Heart left ventricle (tissue), 16 donors: ENCODE measurements around the gene APEH. TPM values are rescaled to one million over a fixed set of nuclear protein-coding genes. Genes with fewer than 3 reads are reported as not detected.

Experiments used
- ATAC-seq, 4 donors: fragments of 200-7000 bp; cut with Tn5 transposase; one replicate each; pipeline ENCODE4 v1.9.1; 2020 to 2022; ENCODE audit warnings: moderate library complexity in 4 of 4, mild to moderate bottlenecking in 3 of 4, moderate number of reproducible peaks in 1 of 4
- DNase-seq, 5 donors: peaks; one replicate each; pipeline ENCODE4 v3.0.0-alpha.2; 2020
- H3K27ac ChIP-seq, 12 donors: fragments of 200-600 bp; sonication (generic) in 4 of 12; one replicate each; pipeline versions ENCODE4 v1.5.0 to v1.8.0; 2016 to 2022; ENCODE audit warnings: mild to moderate bottlenecking in 2 of 12
- H3K27me3 ChIP-seq, 9 donors: fragments of 200-600 bp; sonication (generic) in 2 of 9; one replicate each; pipeline versions ENCODE4 v1.5.1 to v1.8.0; 2016 to 2022; ENCODE audit warnings: mild to moderate bottlenecking in 3 of 9
- H3K36me3 ChIP-seq, 9 donors: fragments of 200-600 bp; sonication (generic) in 2 of 9; one replicate each; pipeline versions ENCODE4 v1.5.0 to v1.8.0; 2018 to 2022; ENCODE audit warnings: mild to moderate bottlenecking in 2 of 9
- H3K4me1 ChIP-seq, 12 donors: fragments of 200-600 bp; sonication (generic) in 4 of 12; one replicate each; pipeline versions ENCODE4 v1.5.0 to v1.8.0; 2016 to 2022; ENCODE audit warnings: mild to moderate bottlenecking in 3 of 12
- H3K4me3 ChIP-seq, 12 donors: fragments of 200-600 bp; sonication (generic) in 4 of 12; one replicate each; pipeline versions ENCODE4 v1.5.0 to v1.8.0; 2017 to 2022; ENCODE audit warnings: mild to moderate bottlenecking in 9 of 12, moderate library complexity in 4 of 12
- H3K9me3 ChIP-seq, 12 donors: fragments of 200-600 bp; sonication (generic) in 4 of 12; one replicate each; pipeline versions ENCODE4 v1.5.0 to v1.8.0; 2016 to 2022; ENCODE audit warnings: mild to moderate bottlenecking in 1 of 12
- POLR2A ChIP-seq, 2 donors: fragments of 450-650 bp; IDR thresholded peaks; one replicate each; pipeline ENCODE4 v1.6.1; 2017; ENCODE audit warnings: antibody characterized with exemption in 2 of 2, mild to moderate bottlenecking in 2 of 2, moderate library complexity in 2 of 2
- WGBS, 4 donors: extraction: QIAGEN DNeasy Blood & Tissue Kit in 2 of 4; methylation state at CpG; one replicate each; pipeline versions ENCODE4 v1.1.5 to v1.1.7; 2013 to 2018; 5-methylcytosine and 5-hydroxymethylcytosine counted together
- intact Hi-C, 10 donors: fragments of 100-400 bp; cut with DNase I; formaldehyde crosslinking; loops; one replicate each; pipeline versions ENCODE4 v1.11.1 to v1.14.2; 2022
- polyA plus RNA-seq, 2 donors: library from polyadenylated mRNA; stranded (reverse); fragments of 200-250 nt; gene quantifications; one replicate each; pipeline ENCODE4 v1.2.3, GENCODE V29; 2013
- total RNA-seq, 9 donors: library from RNA; depleted of rRNA in 2 of 9; stranded (reverse); fragments of >200 nt in 2 of 9; fragmentation: NEBNext Ultra II Directional in 3 of 9; extraction: Animal tissue kit (Norgen Biotek cat#: 25700) in 3 of 9; gene quantifications; one replicate each; pipeline versions ENCODE4 v1.1.0 to v1.2.4, GENCODE V29; 2016 to 2023
- TF ChIP-seq, protein P1 (sequence below), 12 donors: fragments of 200-600 bp; sonication (generic) in 4 of 12; IDR thresholded peaks; one replicate each; pipeline versions ENCODE4 v1.5.0 to v1.8.0; 2018 to 2022; ENCODE audit warnings: antibody characterized with exemption in 12 of 12, mild to moderate bottlenecking in 5 of 12
- donor health status: ischemic (EF 13 %, LVEDD 7.1; RV severe dilation, severe dysfunction).
- donor health status: healthy with polysubstance abuse.
- donor health status: DM: no; HTN: yes; CAD: no.
- donor health status: DM: no; HTN: no; CAD: no.
- donor health status: ischemic (EF 25% LVEDD 6.9; RV normal size, moderate dysfunction).
- donor health status: ischemic (EF 25% LVEDD 5.7; RV mildly dilated, moderate dysfunction).
- donor health status: healthy.
- donor health status: DM: yes; HTN: yes; CAD: no.
- donor health status: ischemic (EF 35%, LVEDD 5.7; RV mildly dilated, moderate dysfunction).
- donor health status: nonischemic (EF 11% LVEDD 7.7; RV severe dilation, severe dysfunction).
- donor health status: DM: yes; HTN: yes; CAD: no.
- donor health status: PGD.
- donor health status: ischemic (EF 29% LVEDD 5.4; RV normal size, mild dysfunction).
- donor health status: nonischemic (EF 23%, LVEDD 6.1; RV moderate dilation, normal function).

Gene APEH
- total and polyA plus RNA-seq, 11 donors, result 18.3 to 136 (median 102) TPM

DNA sequence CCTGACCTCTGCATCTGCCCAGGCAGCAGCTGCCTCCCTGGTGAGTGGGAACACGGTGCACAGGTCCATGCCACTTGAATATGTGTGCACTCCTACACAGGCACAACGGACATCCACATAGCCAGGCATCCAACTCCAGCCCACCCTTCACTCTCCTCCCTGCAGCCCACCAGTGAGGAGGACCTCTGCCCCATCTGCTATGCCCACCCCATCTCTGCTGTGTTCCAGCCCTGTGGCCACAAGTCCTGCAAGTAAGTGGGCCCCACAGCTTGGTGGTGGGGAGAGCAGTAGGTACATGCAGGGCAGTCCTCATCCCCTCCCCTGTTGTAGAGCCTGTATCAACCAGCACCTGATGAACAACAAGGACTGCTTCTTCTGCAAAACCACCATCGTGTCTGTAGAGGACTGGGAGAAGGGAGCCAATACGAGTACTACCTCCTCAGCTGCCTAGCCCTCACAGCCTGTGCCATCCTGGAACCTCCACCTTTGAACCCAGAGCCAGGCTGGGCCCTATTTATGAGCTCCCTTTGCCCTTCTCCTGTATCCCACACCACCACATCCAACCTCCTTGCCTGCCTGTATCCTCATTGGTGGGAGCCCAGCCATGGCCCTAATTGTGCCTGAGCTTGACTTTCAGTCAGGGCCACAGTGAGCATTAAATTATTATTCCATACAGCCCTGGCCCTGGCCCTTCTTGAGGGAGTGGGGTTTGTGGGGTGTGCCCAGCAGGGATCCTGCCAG, 46.9 kb downstream of the APEH start:
- DNase-seq, result peak in 2 of 5 donors; percentile 21 to 23
- intact Hi-C loops, result loop anchor here in 3 of 10 donors (5.0 kb wide), 2 partner anchors 66 to 181 kb away; partner anchors contain the start of genes IP6K1 (in 2 of the 3) and MST1R (in 1 of the 3)

DNA sequence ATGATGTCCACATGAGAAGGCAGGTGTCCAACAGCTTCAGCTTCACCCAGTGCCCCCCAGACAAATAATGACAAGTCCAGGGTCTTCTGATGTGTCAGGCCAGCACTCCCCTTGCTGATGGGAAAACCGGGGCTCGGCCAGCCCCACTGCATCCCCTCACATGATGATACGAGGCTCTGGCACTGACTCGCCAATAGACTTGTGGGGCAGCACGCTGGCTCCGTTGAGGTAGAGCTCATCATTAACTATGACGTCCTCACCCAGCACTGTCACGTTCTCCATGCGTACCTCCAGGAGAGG, 47.4 kb downstream of the APEH start:
- DNase-seq (peak in 1 of 5 donors; percentile 43), ATAC-seq (no peak)
- no peaks in the 10 kb centered on the region for H3K27me3 ChIP-seq
- peaks cover 0 to 41% (median 33%) of the 10 kb centered on the region in 9 donors for H3K36me3 ChIP-seq
- intact Hi-C loops, result loop anchor here in 3 of 10 donors (5.0 kb wide), 2 partner anchors 66 to 181 kb away; partner anchors contain the start of genes IP6K1 (in 2 of the 3) and MST1R (in 1 of the 3)
- TF ChIP-seq, protein P1, sequence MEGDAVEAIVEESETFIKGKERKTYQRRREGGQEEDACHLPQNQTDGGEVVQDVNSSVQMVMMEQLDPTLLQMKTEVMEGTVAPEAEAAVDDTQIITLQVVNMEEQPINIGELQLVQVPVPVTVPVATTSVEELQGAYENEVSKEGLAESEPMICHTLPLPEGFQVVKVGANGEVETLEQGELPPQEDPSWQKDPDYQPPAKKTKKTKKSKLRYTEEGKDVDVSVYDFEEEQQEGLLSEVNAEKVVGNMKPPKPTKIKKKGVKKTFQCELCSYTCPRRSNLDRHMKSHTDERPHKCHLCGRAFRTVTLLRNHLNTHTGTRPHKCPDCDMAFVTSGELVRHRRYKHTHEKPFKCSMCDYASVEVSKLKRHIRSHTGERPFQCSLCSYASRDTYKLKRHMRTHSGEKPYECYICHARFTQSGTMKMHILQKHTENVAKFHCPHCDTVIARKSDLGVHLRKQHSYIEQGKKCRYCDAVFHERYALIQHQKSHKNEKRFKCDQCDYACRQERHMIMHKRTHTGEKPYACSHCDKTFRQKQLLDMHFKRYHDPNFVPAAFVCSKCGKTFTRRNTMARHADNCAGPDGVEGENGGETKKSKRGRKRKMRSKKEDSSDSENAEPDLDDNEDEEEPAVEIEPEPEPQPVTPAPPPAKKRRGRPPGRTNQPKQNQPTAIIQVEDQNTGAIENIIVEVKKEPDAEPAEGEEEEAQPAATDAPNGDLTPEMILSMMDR (IDR thresholded peaks at IDR 0.05), result no peak
- TF ChIP-seq POLR2A (IDR thresholded peaks at IDR 0.05), result no peak
- H3K27ac ChIP-seq, result no peak overlapping the region
- no peaks in the 10 kb centered on the region for H3K9me3 ChIP-seq
- H3K4me3 ChIP-seq, result no peak overlapping the region
- 72 to 86% (median 81%) methylated on average over 8 to 9 of the region's 9 CpGs for WGBS, 4 donors
- H3K4me1 ChIP-seq, result peaks cover 13 to 44% (median 28%) of the 10 kb centered on the region in 12 donors

More for the DNA sequence above, 46.9 kb downstream of the APEH start:
- H3K27ac ChIP-seq, result no peak overlapping the region
- peaks cover 0 to 41% (median 33%) of the 10 kb centered on the region in 9 donors for H3K36me3 ChIP-seq
- WGBS, 4 donors, result 37 to 73% (median 70%) methylated on average over 3 to 4 of the region's 4 CpGs
- no peak overlapping the region for H3K4me3 ChIP-seq
- TF ChIP-seq, protein P1 (IDR thresholded peaks at IDR 0.05), result no peak
- no peak for TF ChIP-seq POLR2A (IDR thresholded peaks at IDR 0.05)
- H3K4me1 ChIP-seq, result peaks cover 13 to 44% (median 28%) of the 10 kb centered on the region in 12 donors
- H3K27me3 ChIP-seq, result no peaks in the 10 kb centered on the region
- no peaks in the 10 kb centered on the region for H3K9me3 ChIP-seq
- no peak for ATAC-seq

DNA sequence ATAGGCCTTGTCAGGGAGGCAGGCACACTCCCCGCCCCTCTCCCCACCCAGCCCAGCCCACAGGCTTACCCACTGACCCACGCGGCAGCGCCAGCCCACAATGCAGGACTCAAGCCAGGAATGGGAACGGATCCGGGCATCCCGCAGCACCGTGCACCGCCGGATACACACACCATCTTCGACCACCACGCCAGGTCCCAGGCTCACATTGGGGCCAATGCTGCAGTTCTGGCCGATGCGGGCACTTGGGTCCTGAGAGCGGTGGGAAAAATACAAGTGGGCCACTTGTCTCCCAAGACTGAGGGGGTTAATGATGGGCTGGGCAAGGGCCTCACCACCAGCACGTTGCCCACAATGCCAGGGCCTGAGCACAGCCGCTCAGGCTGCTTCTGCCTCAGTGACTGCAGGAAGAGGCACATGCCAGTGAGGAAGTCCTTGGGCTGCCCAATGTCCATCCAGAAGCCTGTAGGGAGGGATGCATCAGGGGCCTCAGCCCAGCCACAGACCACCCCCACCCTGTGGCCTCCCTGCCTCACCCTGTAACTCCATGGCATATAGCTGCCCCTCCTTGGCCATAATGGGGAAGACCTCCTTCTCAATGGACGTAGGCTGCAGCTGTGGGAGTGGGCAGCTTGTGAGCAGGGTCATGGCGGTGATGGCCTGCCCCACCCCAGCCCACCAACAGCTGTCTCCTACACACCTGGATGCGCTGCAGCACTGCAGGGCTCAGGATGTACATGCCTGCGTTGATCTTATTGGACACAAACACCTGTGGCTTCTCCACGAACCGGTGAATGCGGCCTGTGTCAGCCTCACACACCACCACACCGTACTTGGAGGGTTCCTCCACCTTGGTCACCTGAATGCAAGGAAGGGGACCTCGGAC, 48.0 kb downstream of the APEH start:
- intact Hi-C loops, result loop anchor here in 3 of 10 donors (5.0 kb wide), 2 partner anchors 65 to 180 kb away; partner anchors contain the start of genes IP6K1 (in 2 of the 3) and MST1R (in 1 of the 3)

More for the DNA sequence above, 48.0 kb downstream of the APEH start:
- Histone ChIP-seq H3K4me3 (peak overlapping the region in 6 of 12 donors; percentile 95 to 99 (median 98)), H3K4me1 (peaks cover 13 to 44% (median 28%) of the 10 kb centered on the region in 12 donors), H3K27me3 (no peaks in the 10 kb centered on the region), H3K36me3 (peaks cover 0 to 42% (median 35%) of the 10 kb centered on the region in 9 donors), H3K9me3 (no peaks in the 10 kb centered on the region), H3K27ac (no peak overlapping the region)
- TF ChIP-seq POLR2A (IDR thresholded peaks at IDR 0.05), result no peak
- TF ChIP-seq, protein P1 (IDR thresholded peaks at IDR 0.05), result no peak
- 84 to 91% (median 87%) methylated on average over 15 to 26 of the region's 26 CpGs for WGBS, 4 donors
- ATAC-seq, result no peak
- peak in 3 of 5 donors; percentile 18 to 51 (median 29) for DNase-seq
